Activated naive CD8-positive, alpha-beta T cell treated with anti-CD3 and anti-CD28 coated beads for 36 hours (primary cell): Measurements from ENCODE around the gene DNAJC1. TPM values are rescaled to one million over a fixed set of nuclear protein-coding genes. Genes with fewer than 3 reads are reported as not detected.

Experiments used
- DNase-seq: peaks from one replicate; pipeline ENCODE4 v3.0.0; 2021
- H3K27ac Mint-ChIP-seq: one replicate; pipeline ENCODE4 v1.8.0; 2022; ENCODE audit warnings: mild to moderate bottlenecking, moderate library complexity, mixed read lengths
- H3K27me3 Mint-ChIP-seq: one replicate; pipeline ENCODE4 v1.8.0; 2022; ENCODE audit warnings: mild to moderate bottlenecking, mixed read lengths
- H3K36me3 Mint-ChIP-seq: one replicate; pipeline ENCODE4 v1.8.0; 2021; ENCODE audit warnings: mild to moderate bottlenecking, mixed read lengths
- H3K4me1 Mint-ChIP-seq: one replicate; pipeline ENCODE4 v1.8.0; 2021; ENCODE audit warnings: mixed read lengths
- H3K4me3 Mint-ChIP-seq: one replicate; pipeline ENCODE4 v1.8.0; 2022; ENCODE audit warnings: mild to moderate bottlenecking, moderate library complexity, mixed read lengths
- H3K9me3 Mint-ChIP-seq: one replicate; pipeline ENCODE4 v1.8.0; 2022; ENCODE audit warnings: mixed read lengths
- total RNA-seq, 2 experiments: library from RNA; stranded (reverse); gene quantifications; one replicate each; pipeline ENCODE4 v1.2.3, GENCODE V29; 2021

DNAJC1 gene
- total RNA-seq, 2 experiments from 2014 or later: 25.0 to 26.9 TPM

DNA sequence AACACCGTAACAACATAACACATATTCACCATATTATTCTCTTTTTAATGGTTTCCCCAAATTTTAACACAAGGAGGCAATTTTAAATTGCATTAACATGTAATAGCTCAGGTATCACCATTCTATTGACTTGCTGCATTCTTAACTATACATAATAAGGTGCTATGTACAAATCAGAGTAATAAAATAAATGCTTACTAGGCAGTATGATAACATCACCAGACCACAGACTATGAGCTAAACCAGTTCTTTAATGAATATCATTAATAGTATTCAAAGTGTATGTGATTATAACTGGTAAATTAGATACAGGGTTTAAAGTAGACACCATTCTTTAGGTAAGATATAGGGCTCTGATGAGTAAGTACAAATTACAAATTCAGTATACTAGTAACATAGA, 226.6 kb downstream of the DNAJC1 start:
- H3K4me1 Mint-ChIP-seq: peaks cover 1% of the 10 kb centered on the region
- no peaks in the 10 kb centered on the region for H3K27me3 Mint-ChIP-seq
- no peak overlapping the region for H3K27ac Mint-ChIP-seq
- peaks cover 39% of the 10 kb centered on the region for H3K36me3 Mint-ChIP-seq
- DNase-seq: no peak
- no peak overlapping the region for H3K4me3 Mint-ChIP-seq
- peaks cover 11% of the 10 kb centered on the region for H3K9me3 Mint-ChIP-seq

DNA sequence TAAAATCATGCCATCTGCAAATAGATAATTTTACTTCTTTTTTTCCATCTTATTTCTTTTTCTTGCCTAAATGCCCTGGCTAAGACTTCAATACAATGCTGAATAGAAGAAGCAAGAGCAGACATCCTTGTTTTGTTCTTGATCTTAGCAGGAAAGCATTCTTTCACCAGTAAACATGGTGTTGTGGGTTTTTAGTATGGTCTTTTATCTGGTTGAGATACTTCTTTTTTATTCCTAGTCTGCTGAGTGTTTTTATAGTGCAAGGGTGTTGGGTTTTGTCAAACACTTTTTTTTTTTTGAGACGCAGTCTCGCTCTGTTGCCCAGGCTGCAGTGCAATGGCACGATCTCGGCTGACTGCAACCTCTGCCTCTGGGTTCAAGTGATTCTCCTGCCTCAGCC, 232.3 kb downstream of the DNAJC1 start:
- DNase-seq: no peak
- Mint-ChIP-seq H3K9me3 (peaks cover 2% of the 10 kb centered on the region), H3K36me3 (peaks cover 11% of the 10 kb centered on the region), H3K4me1 (peaks cover 2% of the 10 kb centered on the region), H3K27ac (no peak overlapping the region), H3K27me3 (no peaks in the 10 kb centered on the region), H3K4me3 (no peak overlapping the region)

DNA sequence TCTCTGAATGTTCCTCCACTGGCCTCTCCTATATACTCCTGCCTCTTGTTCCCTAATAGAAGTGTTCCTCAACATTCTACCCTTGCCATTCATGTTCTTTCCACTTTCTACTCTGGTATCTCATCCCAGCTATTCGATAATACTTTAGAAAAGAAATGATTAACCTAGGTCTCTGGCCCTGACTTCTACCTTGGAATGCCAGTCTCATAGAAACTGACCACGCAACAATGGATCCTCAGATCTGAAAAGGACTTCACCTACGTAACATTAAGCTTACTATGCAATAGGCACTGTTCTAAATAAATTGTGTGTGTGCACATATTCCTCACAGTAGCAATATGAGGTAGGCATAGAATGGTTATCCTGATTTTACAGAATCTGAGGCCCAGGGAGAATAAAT, 234.5 kb downstream of the DNAJC1 start:
- no peak overlapping the region for H3K4me3 Mint-ChIP-seq
- H3K9me3 Mint-ChIP-seq: peaks cover 2% of the 10 kb centered on the region
- DNase-seq: no peak
- H3K27me3 Mint-ChIP-seq: no peaks in the 10 kb centered on the region
- peaks cover 14% of the 10 kb centered on the region for H3K36me3 Mint-ChIP-seq
- peaks cover 6% of the 10 kb centered on the region for H3K4me1 Mint-ChIP-seq
- H3K27ac Mint-ChIP-seq: no peak overlapping the region

DNA sequence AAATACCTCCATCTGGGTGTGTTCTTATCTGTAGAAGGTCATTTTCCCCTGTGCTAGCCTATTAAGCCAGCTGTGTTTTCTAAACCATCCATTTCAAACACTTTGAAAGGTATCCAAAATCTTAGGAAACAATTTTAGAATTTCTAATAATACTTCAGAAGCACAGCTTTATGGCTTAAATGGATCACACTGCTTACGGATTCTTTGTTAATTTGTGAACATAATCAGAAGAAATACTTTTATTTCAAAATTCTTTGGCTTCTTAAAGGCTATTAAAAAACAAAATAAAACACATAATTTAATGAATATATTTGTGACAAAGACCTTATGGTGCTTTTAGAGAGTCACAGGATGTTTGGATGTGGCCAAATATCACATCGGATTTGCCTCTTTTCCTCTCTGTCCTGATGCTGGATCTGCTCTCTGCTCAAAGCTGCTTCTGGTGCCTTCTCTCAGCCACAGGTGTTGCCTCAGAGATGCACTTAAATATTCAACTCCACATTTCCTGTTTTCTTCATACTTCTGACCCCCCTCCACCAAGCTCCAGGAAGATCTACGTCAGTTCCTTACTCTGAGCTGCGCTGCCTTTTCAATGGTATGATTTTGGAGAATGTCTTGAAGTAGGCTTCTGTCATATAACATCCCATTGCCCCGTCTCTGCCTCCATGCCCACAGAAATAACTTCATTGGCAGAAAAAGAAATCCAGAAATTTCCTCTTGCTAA, 238.9 kb downstream of the DNAJC1 start:
- Mint-ChIP-seq H3K4me1 (peaks cover 3% of the 10 kb centered on the region), H3K27ac (no peak overlapping the region), H3K9me3 (no peaks in the 10 kb centered on the region), H3K27me3 (no peaks in the 10 kb centered on the region), H3K4me3 (no peak overlapping the region), H3K36me3 (peaks cover 5% of the 10 kb centered on the region)
- DNase-seq: no peak

DNA sequence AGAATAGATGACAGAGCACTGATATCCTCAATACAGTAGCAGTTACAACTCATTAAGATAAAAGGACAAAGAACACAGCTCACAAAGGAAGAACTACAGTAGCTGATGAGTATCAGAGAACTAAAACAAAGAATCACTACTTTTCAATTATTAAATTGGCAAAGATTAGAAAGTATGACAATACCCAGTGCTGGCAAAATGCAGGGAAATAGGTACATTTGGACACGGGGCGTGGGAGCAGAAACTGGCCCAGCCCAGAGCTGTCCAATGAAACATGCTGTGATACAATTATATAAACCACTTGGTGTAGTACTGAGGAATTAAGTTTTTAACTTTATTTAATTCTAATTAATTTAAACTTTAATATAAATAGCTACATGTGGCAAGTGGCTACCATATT, 243.2 kb downstream of the DNAJC1 start:
- no peak overlapping the region for H3K4me3 Mint-ChIP-seq
- DNase-seq: no peak
- H3K27ac Mint-ChIP-seq: no peak overlapping the region
- H3K27me3 Mint-ChIP-seq: no peaks in the 10 kb centered on the region
- H3K9me3 Mint-ChIP-seq: no peaks in the 10 kb centered on the region
- peaks cover 3% of the 10 kb centered on the region for H3K4me1 Mint-ChIP-seq
- peaks cover 8% of the 10 kb centered on the region for H3K36me3 Mint-ChIP-seq

DNA sequence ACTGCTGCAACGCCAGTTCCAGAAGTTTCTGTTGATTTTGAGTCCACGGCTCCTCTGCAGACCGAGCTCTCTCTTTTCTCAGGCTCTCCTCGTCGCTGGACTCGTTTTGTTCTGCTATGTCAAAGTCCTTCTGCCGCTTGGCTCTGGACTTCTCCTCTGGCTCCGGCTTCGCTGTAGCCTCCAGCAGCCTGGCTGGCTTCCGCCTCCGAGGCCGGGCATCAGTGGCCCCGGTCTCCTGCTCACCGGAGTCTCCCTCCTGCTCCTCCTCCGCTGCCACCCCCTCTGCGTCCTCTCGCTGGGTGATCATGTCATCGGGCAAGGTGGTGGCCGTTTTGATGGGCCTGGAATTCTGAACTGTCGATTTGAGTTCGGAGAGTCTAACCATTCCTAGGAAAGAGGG, 244.3 kb downstream of the DNAJC1 start:
- H3K4me1 Mint-ChIP-seq: no peaks in the 10 kb centered on the region
- H3K27me3 Mint-ChIP-seq: no peaks in the 10 kb centered on the region
- H3K27ac Mint-ChIP-seq: no peak overlapping the region
- H3K4me3 Mint-ChIP-seq: no peak overlapping the region
- no peaks in the 10 kb centered on the region for H3K9me3 Mint-ChIP-seq
- no peak for DNase-seq
- H3K36me3 Mint-ChIP-seq: peaks cover 8% of the 10 kb centered on the region

DNA sequence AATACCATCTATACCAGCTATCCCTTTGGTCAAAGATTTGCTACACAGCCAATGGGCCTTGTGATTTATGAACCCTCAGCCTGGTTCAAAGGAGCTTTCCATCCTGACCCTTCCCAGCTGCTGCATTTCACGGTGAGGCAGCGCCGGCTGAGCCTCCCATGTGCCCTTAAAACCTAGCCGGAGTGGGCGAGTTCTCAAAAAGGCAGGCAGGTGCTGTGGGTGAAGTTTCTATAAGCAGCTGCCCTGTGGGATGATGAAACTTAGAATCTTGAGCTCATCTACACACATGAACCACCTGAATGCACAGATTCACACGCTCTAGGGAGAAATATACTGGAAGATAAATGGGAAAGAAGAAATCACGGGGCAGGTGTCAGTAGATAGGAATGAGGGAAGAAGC, 244.8 kb downstream of the DNAJC1 start:
- no peak for DNase-seq
- Mint-ChIP-seq H3K36me3 (peaks cover 6% of the 10 kb centered on the region), H3K4me3 (no peak overlapping the region), H3K9me3 (no peaks in the 10 kb centered on the region), H3K27me3 (no peaks in the 10 kb centered on the region), H3K27ac (no peak overlapping the region), H3K4me1 (no peaks in the 10 kb centered on the region)

DNA sequence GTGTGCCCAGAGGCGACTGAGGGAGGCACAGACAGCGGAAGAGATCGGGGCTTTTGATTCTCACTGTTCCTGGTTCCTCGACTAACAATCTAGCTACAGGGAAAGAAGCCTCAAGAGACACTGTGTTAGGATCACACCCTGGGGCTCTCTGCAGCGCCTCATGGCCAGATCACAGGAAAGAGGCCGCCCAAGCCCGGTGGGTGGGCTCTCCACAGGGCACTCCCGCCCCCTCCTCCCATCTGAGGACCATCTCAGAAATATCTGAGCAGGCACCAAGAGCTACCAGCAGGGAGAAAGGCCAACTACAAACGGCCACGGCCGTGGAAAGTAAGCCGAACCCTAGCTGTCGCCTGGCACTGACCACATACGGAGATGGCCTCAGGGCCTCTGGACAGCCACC, 245.3 kb downstream of the DNAJC1 start:
- H3K4me3 Mint-ChIP-seq: no peak overlapping the region
- no peaks in the 10 kb centered on the region for H3K4me1 Mint-ChIP-seq
- peaks cover 8% of the 10 kb centered on the region for H3K36me3 Mint-ChIP-seq
- H3K9me3 Mint-ChIP-seq: no peaks in the 10 kb centered on the region
- no peaks in the 10 kb centered on the region for H3K27me3 Mint-ChIP-seq
- no peak for DNase-seq
- no peak overlapping the region for H3K27ac Mint-ChIP-seq

DNA sequence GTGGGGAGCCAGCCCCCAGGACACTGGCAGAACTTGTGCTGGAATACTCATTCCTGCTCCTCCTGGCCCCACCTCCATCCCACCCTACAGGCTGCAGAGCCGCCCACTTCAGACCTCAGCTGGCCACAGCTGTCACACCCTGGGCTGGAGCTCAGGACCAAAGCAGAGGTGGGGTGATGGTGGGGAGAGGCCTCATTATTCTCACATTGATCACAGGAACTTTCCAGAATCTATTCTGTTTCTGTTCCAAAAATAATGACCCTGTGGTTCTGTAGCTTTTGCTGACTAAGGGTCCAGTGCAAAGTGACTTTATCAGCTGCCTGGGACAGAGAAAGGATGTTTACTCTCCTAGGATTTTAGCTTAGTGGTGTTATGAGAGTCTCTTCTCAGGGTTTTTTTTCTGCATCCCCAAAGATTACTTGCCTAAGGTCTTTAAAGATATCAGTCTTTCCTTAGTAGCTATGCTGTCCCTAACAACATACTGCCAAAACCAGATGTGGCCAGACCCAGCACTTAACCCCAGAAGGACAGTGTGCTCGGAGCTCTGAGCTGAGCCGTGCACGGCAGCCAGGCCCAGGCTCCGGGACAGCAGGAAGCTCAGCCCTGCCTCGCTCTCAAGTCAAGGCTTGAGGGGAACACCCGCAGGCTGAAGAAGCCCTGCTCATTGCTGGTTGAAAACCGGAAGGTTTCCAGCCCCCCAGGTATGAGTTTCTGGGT, 246.2 kb downstream of the DNAJC1 start:
- Mint-ChIP-seq H3K27ac (no peak overlapping the region), H3K27me3 (no peaks in the 10 kb centered on the region), H3K9me3 (no peaks in the 10 kb centered on the region), H3K36me3 (peaks cover 8% of the 10 kb centered on the region), H3K4me1 (no peaks in the 10 kb centered on the region), H3K4me3 (no peak overlapping the region)
- no peak for DNase-seq

DNA sequence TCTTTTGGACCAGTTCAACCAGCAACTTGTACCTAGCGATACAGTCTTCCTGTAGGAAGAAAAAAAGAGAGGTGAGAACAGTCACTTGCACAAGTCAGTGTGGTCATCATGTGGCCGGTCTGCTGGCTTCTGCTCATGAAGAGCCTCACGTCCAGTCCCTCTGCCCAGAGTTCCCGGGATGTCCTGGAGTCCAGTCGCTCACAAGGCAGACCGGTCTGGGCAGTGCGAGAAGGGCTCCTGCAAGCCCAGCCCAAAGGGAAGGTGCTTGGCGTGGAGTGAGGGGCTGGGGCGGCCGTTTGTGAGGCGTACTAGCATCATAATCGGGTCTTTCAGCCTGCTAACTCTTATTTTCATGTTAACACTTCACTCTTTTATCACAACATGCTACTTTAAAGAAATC, 246.8 kb downstream of the DNAJC1 start:
- DNase-seq: no peak
- H3K27ac Mint-ChIP-seq: no peak overlapping the region
- H3K4me1 Mint-ChIP-seq: no peaks in the 10 kb centered on the region
- H3K27me3 Mint-ChIP-seq: no peaks in the 10 kb centered on the region
- no peaks in the 10 kb centered on the region for H3K9me3 Mint-ChIP-seq
- peaks cover 8% of the 10 kb centered on the region for H3K36me3 Mint-ChIP-seq
- no peak overlapping the region for H3K4me3 Mint-ChIP-seq

DNA sequence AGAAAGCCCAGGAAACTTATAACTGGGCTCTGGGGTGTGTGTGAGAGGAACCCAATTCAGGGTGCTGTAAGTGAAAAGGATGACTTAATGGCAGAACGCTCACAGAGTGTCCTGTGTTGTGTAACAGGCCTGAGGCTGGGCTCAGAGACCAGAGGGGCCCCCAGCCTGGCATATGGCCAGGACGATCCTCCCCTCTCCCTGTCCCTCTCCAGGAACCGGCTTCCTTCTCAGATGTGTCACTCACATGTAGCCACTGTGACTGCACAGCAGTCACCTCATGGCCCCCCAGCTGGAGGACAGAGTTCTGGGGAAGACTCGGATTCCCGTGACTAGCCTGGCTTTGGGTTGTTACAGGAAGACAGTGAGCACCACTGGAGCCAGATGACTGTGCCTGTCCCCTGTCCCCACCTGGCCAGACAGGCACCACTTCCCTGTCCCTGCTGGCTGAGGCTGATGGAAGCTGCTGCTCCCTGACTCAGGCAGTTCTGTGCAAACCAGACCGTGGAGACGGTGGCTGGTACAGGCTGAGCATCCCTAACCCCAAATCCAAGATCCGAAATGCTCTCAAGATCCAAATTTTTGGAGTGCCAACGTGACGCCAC, 249.0 kb downstream of the DNAJC1 start:
- H3K4me1 Mint-ChIP-seq: peaks cover 3% of the 10 kb centered on the region
- no peak overlapping the region for H3K4me3 Mint-ChIP-seq
- H3K27ac Mint-ChIP-seq: no peak overlapping the region
- no peaks in the 10 kb centered on the region for H3K27me3 Mint-ChIP-seq
- H3K36me3 Mint-ChIP-seq: peaks cover 8% of the 10 kb centered on the region
- no peaks in the 10 kb centered on the region for H3K9me3 Mint-ChIP-seq
- no peak for DNase-seq

DNA sequence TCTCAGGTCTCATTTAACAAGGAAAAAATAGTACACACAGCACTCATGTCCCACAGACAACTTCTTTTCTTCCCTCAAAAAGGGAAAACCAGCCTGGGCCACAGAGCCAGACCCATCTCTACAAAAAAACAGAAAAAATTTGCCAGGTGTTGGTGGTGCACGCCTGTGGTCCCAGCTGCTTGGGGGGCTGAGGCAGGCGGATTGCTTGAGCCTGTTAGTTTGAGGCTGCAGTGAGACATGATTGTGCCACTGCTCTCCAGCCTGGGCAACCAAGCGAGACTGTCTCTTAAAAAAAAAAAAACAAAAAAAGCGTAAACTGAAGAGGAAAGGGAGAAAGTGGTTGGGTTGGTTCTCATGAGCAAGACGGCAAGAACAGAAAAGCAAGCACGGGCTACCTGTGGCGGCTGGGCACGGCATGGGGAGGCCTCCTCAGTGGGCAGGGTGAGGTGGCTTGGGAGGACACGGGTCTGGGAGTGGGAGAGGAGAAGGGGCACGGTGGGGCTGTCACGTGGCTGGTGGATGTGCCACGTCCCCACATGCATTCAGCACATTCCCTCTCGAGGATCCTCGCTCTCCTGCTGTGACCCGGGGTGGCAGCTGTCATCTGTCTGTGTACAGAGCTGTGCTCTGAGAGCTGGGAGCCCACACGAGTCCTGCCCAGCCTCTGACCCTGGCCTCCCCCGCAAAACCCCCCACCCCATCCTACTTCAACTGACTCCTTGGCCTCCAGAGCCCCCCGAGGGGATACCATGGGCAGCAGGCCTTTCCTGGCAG, 249.8 kb downstream of the DNAJC1 start:
- H3K4me1 Mint-ChIP-seq: peaks cover 3% of the 10 kb centered on the region
- H3K4me3 Mint-ChIP-seq: no peak overlapping the region
- no peak overlapping the region for H3K27ac Mint-ChIP-seq
- H3K27me3 Mint-ChIP-seq: no peaks in the 10 kb centered on the region
- H3K9me3 Mint-ChIP-seq: no peaks in the 10 kb centered on the region
- DNase-seq: no peak
- H3K36me3 Mint-ChIP-seq: peaks cover 4% of the 10 kb centered on the region

DNA sequence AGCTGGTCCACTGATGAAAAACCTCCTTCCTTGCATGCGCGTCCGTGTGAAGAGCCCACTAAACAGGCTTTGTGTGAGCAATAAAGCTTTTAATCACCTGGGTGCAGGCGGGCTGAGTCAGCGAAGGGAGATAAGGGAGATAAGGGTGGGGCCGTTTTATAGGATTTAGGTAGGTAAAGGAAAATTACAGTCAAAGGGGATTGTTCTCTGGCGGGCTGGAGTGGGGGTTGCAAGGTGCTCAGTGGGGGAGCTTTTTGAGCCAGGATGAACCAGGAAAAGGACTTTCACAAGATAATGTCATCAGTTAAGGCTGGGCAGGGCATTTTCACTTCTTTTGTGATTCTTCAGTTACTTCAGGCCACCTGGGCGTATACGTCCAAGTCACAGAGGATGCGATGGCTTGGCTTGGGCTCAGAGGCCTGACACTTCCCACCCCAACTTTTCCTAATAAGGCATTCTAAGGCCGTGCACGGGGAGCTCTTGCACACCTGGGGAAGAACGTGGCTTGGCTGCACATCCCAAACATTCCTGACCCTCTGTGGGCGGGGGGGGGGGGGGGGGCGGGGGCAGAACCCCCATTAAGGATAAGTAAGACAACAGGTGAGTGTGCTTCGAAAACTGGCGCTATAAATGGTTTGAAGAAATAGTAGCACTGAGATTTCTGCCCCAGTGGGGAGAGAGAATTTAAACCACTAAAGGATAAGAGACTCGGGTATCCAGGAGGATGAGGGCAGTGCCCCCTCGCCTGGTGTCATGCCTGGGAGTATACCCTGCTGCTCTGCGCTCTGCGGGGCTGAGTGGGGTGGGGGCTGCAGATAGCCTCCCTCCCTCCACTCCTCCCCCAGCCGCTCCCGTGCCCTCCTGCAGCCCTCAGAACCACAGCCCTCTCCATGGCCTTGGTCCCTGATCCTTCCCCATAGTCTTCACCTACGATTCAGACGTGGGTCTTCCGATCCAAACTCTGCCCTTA, 251.9 kb downstream of the DNAJC1 start:
- Mint-ChIP-seq H3K27ac (no peak overlapping the region), H3K4me3 (no peak overlapping the region), H3K36me3 (peaks cover 8% of the 10 kb centered on the region), H3K9me3 (no peaks in the 10 kb centered on the region), H3K4me1 (peaks cover 5% of the 10 kb centered on the region), H3K27me3 (no peaks in the 10 kb centered on the region)
- DNase-seq: no peak

DNA sequence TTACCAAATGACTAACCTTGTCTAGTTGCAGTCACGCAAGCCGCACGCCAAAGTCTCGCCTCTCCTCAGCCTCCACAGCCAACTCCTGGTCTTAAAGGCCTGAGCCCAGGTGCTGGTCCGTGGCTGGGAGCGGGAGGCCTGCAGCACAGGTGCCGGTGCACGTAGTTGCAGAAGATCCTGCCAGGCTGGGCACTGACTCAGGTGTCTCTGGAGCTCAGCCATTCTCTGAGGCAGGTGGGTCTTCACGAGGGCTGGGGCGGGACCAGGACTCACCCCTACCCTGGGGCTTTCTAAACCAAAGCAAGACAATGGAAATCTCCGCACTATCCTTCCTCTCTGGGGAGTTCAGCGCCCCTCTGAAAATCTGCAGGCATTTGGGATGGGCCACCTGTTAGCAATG, 253.1 kb downstream of the DNAJC1 start:
- Mint-ChIP-seq H3K27me3 (no peaks in the 10 kb centered on the region), H3K4me1 (peaks cover 10% of the 10 kb centered on the region), H3K9me3 (no peaks in the 10 kb centered on the region), H3K36me3 (peaks cover 13% of the 10 kb centered on the region), H3K4me3 (no peak overlapping the region), H3K27ac (no peak overlapping the region)
- DNase-seq: no peak
